AG09309 (cell line): ENCODE measurements around the gene ZNF771.

Source experiments
- DNase-seq: peaks from one replicate; pipeline ENCODE4 v3.0.0-alpha.2; 2010; ENCODE audit warnings: low read depth
- H3K4me3 ChIP-seq: 2 replicates; pipeline ENCODE4 v1.5.1; 2011; ENCODE audit warnings: mild to moderate bottlenecking, low read depth, low read length, moderate library complexity; ENCODE audit not compliant: control insufficient read depth
- TF ChIP-seq, protein P1 (sequence below): IDR thresholded peaks from 2 replicates; pipeline ENCODE4 v1.5.1; 2011; ENCODE audit warnings: mild to moderate bottlenecking, low read depth, low read length, inconsistent platforms; ENCODE audit not compliant: insufficient read depth, control insufficient read depth; ENCODE audit errors: missing control alignments

The ZNF771 gene

DNA sequence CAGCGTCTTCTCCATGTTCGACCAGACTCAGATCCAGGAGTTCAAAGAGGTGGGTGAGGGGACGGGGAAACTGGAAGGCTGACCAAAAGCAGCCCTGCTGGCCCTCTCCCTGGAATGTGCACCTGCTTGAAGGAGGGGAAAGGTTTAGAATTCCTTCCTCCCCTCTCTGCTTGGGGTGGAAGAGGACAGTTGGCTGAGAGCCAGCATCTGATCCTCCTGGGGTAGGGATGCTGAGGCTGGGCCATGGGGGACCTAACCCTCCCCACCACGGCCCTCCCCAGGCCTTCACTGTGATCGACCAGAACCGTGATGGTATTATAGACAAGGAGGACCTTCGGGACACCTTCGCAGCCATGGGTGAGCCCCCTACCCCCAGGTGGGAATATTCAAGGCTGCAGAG lies 31.5 kb upstream of the ZNF771 start:
- no peak for DNase-seq
- TF ChIP-seq, protein P1, sequence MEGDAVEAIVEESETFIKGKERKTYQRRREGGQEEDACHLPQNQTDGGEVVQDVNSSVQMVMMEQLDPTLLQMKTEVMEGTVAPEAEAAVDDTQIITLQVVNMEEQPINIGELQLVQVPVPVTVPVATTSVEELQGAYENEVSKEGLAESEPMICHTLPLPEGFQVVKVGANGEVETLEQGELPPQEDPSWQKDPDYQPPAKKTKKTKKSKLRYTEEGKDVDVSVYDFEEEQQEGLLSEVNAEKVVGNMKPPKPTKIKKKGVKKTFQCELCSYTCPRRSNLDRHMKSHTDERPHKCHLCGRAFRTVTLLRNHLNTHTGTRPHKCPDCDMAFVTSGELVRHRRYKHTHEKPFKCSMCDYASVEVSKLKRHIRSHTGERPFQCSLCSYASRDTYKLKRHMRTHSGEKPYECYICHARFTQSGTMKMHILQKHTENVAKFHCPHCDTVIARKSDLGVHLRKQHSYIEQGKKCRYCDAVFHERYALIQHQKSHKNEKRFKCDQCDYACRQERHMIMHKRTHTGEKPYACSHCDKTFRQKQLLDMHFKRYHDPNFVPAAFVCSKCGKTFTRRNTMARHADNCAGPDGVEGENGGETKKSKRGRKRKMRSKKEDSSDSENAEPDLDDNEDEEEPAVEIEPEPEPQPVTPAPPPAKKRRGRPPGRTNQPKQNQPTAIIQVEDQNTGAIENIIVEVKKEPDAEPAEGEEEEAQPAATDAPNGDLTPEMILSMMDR = no peak
- H3K4me3 ChIP-seq = no peak overlapping the region

DNA sequence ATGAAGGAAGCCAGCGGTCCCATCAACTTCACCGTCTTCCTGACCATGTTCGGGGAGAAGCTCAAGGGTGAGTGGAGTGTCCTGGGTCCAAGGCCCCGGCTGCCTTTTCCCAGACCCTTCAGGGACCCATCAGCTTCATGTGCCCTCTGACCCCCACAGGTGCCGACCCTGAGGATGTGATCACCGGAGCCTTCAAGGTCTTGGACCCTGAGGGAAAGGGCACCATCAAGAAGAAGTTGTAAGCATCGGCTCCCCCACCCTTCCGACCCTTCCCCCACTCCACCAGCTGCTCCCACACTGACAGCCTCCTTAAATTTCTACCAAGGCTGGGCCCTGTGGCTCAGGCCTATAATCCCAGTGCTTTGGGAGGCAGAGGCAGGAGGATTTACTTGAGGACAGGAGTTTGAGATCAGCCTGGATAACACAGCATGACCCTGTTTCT lies 30.9 kb upstream of the ZNF771 start:
- TF ChIP-seq, protein P1 = no peak
- H3K4me3 ChIP-seq = no peak overlapping the region

DNA sequence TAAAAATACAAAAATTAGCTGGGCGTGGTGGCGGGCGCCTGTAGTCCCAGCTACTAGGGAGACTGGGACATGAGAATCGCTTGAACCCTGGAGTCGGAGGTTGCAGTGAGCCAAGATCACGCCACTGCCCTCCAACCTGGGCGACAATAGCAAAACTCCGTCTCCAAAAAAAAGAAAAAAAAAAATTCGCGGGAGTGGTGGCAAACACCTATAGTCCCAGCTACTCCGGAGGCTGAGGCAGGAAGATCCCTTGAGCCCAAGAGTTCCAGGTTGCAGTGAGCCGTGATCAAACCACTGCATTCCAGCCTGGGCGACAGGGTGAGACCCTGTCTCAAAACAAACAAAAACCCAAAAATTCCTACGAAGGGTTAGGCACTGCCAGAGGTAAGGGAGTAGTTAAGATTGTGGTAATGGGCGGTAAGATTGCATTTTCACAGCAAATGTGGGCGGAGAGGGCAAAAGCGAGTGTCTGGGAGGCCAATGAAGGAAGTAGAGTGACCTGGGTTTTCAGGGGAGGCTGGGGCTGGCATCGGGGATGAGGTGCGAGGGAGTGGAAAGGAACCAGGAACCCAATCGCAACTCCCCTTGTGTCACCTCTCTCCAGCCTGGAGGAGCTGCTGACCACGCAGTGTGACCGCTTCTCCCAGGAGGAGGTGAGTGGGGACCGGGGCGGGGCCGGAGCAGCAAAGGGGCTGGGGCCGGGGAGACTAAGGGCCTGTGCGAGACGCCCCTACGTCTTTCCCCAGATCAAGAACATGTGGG lies 30.2 kb upstream of the ZNF771 start:
- no peak for DNase-seq
- TF ChIP-seq, protein P1 = no peak
- peak overlapping the region; percentile 49 for H3K4me3 ChIP-seq

More for the DNA sequence above, 30.9 kb upstream of the ZNF771 start:
- no peak for DNase-seq

DNA sequence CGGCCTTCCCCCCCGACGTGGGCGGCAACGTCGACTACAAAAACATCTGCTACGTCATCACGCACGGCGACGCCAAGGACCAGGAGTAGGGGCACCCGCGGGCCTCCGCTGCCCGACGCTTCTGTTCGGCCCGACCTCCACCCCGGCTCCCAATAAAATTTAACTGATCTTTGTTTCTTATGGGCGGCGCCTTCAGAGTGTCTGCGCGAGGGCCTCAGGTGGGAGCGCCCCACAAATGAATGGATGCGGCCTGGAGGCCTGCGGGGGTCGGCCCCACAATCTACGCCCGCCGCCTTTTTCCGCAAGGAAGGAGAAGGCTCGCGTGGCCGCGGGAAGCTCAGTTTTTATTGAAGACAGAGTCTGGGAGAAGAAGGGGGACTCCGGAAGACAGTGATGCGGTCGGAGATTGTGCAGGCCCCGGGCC lies 29.6 kb upstream of the ZNF771 start:
- TF ChIP-seq, protein P1 = no peak
- DNase-seq = no peak

DNA sequence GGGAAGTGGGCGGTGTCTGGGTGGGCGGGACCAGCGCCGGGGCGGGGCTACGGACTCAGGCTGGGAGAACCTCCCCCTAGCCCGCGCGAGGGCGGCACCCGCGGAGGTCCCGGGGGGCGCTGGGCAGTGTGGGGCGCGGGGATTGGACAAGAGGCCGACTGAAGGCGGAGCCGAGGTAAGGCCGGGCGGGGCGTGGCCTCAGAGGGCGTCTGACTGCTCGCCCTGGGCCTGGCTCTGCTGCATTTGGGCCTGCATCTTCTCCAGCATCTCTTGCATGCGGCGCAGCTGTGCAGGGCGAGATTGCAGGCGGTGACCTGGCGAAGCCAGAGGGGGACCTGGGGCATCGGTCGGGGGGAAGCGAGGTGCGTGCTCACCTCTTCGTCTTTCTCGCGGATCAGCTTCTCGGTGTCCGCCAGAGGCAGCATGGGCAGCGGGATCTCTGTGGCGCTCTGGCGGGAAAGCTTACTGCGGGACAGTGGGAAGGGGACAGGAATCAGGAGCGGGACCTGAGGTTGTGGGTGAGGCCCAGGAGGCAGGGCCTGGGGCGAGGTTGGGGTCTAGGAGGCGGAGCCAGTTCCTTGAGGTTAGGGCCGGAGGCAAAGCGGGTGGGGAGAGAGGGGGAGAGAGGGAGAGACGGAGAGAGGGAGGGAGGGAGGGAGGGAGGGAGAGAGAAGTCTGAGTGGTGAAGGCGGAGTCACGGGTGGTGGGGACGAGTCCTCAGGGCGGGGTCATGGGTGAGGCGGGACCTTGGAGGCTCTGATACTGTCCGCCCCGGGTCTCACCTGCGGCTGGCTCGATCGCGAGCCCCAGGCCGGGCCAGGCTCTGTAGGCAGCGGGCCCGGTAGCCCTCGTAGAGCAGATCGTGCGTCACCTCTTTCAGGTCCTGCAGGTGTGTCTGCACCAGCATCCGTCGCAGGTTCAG lies 28.9 kb upstream of the ZNF771 start:
- H3K4me3 ChIP-seq = peak overlapping the region; percentile 70
- TF ChIP-seq, protein P1 = peak; percentile 31
- DNase-seq = peak; percentile 81

More for the DNA sequence above, 29.6 kb upstream of the ZNF771 start:
- peak overlapping the region; percentile 49 for H3K4me3 ChIP-seq

DNA sequence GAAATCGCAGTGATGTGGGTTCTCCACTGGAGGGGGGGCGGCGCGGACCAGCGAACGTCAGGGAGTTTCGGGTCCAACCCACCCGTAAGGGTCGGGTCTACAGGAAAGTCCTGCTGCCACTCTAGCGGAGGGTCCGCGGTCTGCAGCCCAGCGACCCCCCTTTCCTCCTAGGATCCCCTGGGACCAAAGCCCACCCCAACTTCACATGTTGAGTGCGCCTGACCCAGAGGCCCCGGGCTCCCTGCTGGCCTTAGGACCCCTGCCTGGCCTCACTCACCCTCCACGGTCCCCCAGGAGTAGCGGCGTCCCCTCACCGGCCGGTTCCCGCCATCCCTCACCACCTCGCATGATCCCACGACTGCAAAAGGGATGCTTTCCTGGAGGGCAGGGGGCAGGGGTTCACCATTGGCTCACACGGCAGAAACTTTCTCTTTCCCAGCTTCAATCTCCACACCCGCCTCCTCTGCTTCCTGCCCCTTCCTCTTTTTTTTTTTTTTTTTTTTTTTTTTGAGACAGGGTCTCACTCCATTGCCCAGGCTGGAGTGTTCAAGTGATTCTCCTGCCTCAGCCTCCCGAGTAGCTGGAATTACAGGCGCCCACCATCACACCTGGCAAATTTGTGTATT lies 28.1 kb upstream of the ZNF771 start:
- H3K4me3 ChIP-seq = peak overlapping the region; percentile 70
- DNase-seq = no peak
- TF ChIP-seq, protein P1 = no peak
